ENCODE measurements around the gene ERICH6B. TPM values are rescaled to one million over a fixed set of nuclear protein-coding genes. Genes with fewer than 3 reads are reported as not detected.

ERICH6B gene
- total RNA-seq, 2 experiments from 2014 or later: not detected

DNA sequence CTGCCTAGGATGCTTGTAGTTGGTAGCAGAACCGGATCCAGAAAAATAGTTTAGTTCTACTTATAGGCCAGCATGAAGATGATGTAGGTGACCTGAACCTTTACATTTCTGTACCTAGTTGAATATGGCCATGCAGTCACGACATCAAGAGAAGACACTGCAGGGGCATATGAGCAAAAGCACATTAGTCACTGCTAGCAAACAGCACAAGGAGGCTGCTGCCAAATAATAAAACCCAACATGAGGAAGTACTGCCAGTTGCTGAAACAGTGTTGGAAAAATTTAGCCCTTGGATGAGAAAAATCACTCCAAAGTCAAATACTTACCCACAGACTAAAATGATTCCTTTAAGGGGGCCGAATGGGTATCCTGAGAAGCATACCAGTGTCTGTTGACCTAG lies 20.8 kb downstream of the ERICH6B start:
- H3K4me1 ChIP-seq (ENCODE audit: insufficient read depth, low read length): no peaks in the 10 kb centered on the region

GRCh38 chr13:45594227-45594626 lies 21.3 kb downstream of the ERICH6B start:
- TF ChIP-seq CTCF (IDR thresholded peaks at IDR 0.05): no peak
- H3K9me3 Mint-ChIP-seq: no peaks in the 10 kb centered on the region
- DNase-seq (no peak), ATAC-seq (ENCODE audit: poor library complexity) (no peak)
- H3K27me3 ChIP-seq (ENCODE audit: control insufficient read depth in 1 of 2, insufficient read depth in 2 of 2, low read length in 2 of 2): peaks cover 0 to 5% of the 10 kb centered on the region in 2 experiments
- H3K4me3 ChIP-seq (ENCODE audit: low read length): no peak overlapping the region
- H3K27ac Mint-ChIP-seq: no peak overlapping the region
- H3K4me1 Mint-ChIP-seq (ENCODE audit: low read depth): no peaks in the 10 kb centered on the region
- no peaks in the 10 kb centered on the region for H3K36me3 Mint-ChIP-seq (ENCODE audit: low read depth)
- no peaks in the 10 kb centered on the region for H3K36me3 ChIP-seq (ENCODE audit: insufficient read depth, low read length)
- peaks cover 15% of the 10 kb centered on the region for H3K27me3 Mint-ChIP-seq
- intact Hi-C loops (cut with DNase I, micrococcal nuclease): no loop called here
- H3K9me3 ChIP-seq (ENCODE audit: control insufficient read depth in 1 of 2, insufficient read depth in 1 of 2, low read length in 2 of 2): peaks cover 0 to 4% of the 10 kb centered on the region in 2 experiments
- H3K27ac ChIP-seq (ENCODE audit: low read depth in 1 of 2, low read length in 2 of 2): no peak overlapping the region
- POLR2A ChIA-PET: no interaction called here
- H3K4me3 Mint-ChIP-seq: no peak overlapping the region
- CTCF ChIA-PET: no interaction called here
- no peaks in the 10 kb centered on the region for H3K4me1 ChIP-seq (ENCODE audit: insufficient read depth, low read length)

More for the DNA sequence above, 20.8 kb downstream of the ERICH6B start:
- Histone ChIP-seq H3K4me3 (ENCODE audit: low read length) (no peak overlapping the region), H3K27me3 (ENCODE audit: control insufficient read depth in 1 of 2, insufficient read depth in 2 of 2, low read length in 2 of 2) (peaks cover 0 to 5% of the 10 kb centered on the region in 2 experiments), H3K9me3 (ENCODE audit: control insufficient read depth in 1 of 2, insufficient read depth in 1 of 2, low read length in 2 of 2) (peaks cover 0 to 2% of the 10 kb centered on the region in 2 experiments), H3K36me3 (ENCODE audit: insufficient read depth, low read length) (no peaks in the 10 kb centered on the region), H3K27ac (ENCODE audit: low read depth in 1 of 2, low read length in 2 of 2) (no peak overlapping the region)
- intact Hi-C loops (cut with DNase I, micrococcal nuclease): no loop called here
- ChIA-PET CTCF (interaction anchor here (0.5 kb wide), 1 partner anchor 408 kb away, joined by 3 read pairs; no protein-coding TSS in a partner anchor), POLR2A (no interaction called here)
- H3K4me1 Mint-ChIP-seq (ENCODE audit: low read depth): no peaks in the 10 kb centered on the region
- H3K27ac Mint-ChIP-seq: no peak overlapping the region
- H3K36me3 Mint-ChIP-seq (ENCODE audit: low read depth): no peaks in the 10 kb centered on the region
- peaks cover 15% of the 10 kb centered on the region for H3K27me3 Mint-ChIP-seq
- no peaks in the 10 kb centered on the region for H3K9me3 Mint-ChIP-seq
- no peak for TF ChIP-seq CTCF (IDR thresholded peaks at IDR 0.05)
- no peak overlapping the region for H3K4me3 Mint-ChIP-seq
- DNase-seq (no peak), ATAC-seq (ENCODE audit: poor library complexity) (no peak)

GRCh38 chr13:45592758-45593157 lies 22.8 kb downstream of the ERICH6B start:
- H3K36me3 ChIP-seq (ENCODE audit: insufficient read depth, low read length): no peaks in the 10 kb centered on the region
- Mint-ChIP-seq H3K9me3 (no peaks in the 10 kb centered on the region), H3K27me3 (peaks cover 10% of the 10 kb centered on the region), H3K4me3 (no peak overlapping the region), H3K36me3 (ENCODE audit: low read depth) (no peaks in the 10 kb centered on the region), H3K4me1 (ENCODE audit: low read depth) (no peaks in the 10 kb centered on the region), H3K27ac (no peak overlapping the region)
- no peak overlapping the region for H3K4me3 ChIP-seq (ENCODE audit: low read length)
- peaks cover 0 to 4% of the 10 kb centered on the region in 2 experiments for H3K9me3 ChIP-seq (ENCODE audit: control insufficient read depth in 1 of 2, insufficient read depth in 1 of 2, low read length in 2 of 2)
- H3K4me1 ChIP-seq (ENCODE audit: insufficient read depth, low read length): no peaks in the 10 kb centered on the region
- H3K27ac ChIP-seq (ENCODE audit: low read depth in 1 of 2, low read length in 2 of 2): no peak overlapping the region
- ATAC-seq (ENCODE audit: poor library complexity): no peak
- CTCF ChIA-PET: no interaction called here
- POLR2A ChIA-PET: no interaction called here
- no peak for TF ChIP-seq CTCF (IDR thresholded peaks at IDR 0.05)
- DNase-seq: no peak
- no peaks in the 10 kb centered on the region for H3K27me3 ChIP-seq (ENCODE audit: control insufficient read depth in 1 of 2, insufficient read depth in 2 of 2, low read length in 2 of 2)
- intact Hi-C loops (cut with DNase I, micrococcal nuclease): no loop called here
